Femur (tissue), 1 donor: ENCODE measurements around the gene RFX5.
"Not testable (repeated sequence)": the region's sequence is repeated elsewhere in the genome, so short reads cannot be mapped to it uniquely, and the experiment has no call there.

Source experiments
- DNase-seq: peaks from one replicate; pipeline ENCODE4 v3.0.0-alpha.2; 2017

RFX5 gene

DNA sequence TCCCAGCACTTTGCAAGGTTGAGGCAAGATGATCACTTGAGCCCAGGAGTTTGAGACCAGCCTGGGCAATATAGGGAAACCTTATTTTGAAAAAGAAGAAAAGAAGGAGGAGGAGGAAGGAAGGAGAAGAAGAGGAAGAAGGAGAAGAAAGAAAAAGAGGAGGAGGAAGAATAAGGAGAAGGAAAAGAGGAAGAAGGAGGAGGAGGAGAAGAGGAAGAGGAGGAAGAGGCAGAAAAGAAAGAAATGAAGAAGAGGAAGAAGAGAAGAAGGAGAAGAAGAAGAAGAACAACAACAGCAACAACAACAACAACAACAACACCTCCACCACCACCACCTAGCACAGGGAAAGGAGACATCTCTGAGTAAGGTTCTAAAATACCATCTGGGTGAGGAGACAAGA is 14.8 kb upstream of the RFX5 start:
- no peak for DNase-seq

DNA sequence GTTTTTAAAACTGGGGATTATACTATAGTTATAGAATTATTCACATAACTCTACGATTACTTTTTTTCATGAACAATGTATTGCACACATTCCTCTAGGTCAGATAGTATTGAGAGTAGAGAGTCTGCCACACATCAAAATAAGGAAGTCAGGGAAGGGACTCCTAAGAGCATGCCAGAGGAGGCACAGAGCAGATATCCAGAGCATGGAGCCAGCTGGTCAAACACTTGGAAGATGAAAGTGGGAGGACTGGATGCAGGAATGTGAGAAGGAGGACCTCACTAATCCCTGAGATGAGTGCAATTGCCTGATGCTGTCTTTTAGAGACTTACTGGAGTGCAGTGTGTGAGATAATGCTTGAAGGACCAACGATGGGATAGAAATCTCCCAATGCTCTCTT is 9.6 kb upstream of the RFX5 start:
- DNase-seq: no peak

DNA sequence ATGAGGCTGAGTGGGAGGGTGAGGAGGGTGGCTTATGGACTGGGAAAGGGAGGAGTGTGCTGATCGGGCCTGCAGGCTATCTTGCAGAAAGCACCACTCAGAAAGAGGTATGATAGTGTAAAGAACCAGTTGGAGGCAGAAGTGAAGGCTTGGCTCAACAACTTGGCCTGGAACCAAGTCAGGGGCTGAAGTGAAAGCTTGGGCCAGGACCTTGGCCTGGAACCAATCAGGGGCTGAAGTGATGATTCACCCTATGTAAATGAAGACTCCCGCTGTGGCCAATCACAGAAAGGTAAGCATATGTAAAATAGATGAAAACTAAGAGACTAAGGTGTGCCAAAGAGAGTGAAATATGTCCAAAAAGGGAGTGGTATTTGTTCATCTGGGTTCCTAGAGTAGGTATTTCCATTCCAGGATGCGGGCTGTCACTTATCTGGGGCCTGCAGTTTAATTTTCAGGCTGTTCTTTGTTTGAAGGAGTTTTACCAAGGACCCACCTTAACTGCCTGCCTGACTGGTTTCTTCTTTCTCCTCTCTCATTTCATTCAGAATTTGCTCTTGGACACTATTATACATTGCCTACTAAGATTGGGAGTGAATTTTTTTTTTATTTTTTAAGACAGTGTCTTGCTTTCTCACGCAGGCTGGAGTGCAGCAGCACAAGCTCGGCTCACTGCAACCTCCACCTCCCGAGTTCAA is 5.1 kb upstream of the RFX5 start:
- no peak for DNase-seq

DNA sequence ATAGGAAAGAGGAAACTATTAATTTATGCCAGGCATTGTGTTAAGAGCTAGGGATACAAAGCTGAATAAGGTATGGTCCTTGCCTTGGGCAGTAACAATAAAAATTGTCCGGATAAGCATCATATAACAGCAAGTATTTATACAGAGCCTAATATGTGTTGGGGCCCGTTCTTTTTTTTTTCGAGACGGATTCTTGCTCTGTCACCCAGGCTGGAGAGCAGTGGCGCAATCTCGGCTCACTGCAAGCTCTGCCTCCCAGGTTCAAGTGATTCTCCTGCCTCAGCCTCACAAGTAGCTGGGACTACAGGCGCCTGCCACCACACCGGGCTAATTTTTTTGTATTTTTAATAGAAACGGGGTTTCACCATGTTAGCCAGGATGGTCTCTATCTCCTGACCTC is 3.3 kb upstream of the RFX5 start:
- DNase-seq: not testable (repeated sequence)

DNA sequence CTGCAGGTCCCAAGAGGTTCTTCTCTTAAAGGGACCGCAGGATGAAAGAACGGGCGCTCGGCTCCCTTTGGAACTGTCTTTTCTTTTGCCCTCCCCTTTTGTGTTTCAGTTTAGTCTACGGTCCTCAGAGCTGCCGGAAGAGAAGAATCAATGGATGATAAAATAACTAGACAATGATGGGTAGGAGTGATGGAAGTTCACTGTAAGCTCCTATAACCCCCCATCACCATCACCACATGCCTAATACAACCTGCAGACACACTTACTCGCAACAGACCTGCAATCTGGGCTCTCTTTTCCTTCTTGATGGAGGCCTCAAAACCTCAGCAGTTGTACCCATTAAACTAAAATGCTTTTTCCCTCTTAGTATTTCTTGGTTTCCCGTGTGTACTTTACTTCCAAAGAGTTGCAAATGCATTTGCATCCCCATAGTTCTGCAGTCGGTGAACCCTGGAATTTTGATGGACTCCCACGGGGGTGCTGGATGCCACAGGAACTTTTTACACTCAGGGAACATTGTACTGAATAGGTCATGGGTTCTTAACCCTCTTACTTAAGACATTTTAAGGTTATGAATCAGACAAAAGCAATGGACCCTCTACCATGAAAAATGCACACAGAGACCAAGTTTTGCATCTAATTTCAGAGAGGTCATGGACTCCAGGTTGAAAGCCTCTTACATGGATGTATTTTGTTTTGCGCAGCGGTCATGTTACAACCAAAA is 633 bp upstream of the RFX5 start:
- no peak for DNase-seq

DNA sequence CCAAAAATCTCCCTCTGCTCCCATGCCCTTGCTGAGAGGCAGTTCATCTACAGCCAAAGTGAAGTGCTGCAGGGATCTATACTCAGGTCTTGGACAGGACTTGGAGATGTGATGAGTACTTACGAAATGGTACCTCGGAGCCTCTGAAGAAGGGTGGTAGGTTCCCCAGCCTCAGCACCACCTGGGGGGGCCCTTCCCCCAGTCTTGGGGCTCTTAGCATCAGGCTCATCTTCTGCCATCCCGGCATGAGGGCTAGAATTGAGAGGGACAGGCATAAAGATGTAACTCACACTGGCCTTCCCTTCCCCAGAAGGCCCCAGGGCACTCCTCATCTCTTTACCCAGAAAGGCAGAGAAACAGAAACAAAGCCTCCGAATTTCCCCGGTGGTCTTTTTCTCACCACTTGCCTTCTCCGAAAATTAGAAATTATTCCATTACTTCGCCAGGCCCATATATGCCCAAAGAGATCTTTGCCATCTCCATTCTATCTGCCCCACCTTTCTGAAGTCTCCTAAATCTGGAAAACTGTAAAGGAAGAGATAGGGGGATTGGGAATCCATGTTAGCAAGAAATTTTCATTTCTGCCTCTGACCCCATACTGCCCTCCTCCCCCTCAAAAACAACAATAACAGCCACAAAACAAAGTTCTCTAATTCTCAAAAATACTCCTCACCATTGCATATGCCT is 827 bp downstream of the RFX5 start:
- DNase-seq: no peak

DNA sequence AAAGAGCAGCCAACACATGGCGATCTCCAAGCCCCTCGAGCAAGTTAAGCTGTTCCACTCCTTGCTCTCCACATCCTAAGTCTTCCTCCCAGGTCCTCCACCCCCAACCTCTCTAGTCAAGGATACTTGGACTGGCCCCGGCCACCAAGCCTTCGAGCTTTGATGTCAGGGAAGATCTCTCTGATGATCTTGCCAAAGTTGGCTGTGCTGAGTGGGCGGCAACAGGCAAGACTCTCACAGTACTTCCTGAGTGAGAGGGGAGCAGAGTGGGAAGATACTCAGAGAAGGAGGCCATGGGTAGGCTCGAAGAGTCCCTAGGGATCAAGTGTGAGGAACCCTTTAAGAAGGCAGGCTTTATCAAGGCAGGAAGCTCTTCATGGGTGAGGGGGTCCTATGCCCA is 2.8 kb downstream of the RFX5 start:
- DNase-seq: no peak

DNA sequence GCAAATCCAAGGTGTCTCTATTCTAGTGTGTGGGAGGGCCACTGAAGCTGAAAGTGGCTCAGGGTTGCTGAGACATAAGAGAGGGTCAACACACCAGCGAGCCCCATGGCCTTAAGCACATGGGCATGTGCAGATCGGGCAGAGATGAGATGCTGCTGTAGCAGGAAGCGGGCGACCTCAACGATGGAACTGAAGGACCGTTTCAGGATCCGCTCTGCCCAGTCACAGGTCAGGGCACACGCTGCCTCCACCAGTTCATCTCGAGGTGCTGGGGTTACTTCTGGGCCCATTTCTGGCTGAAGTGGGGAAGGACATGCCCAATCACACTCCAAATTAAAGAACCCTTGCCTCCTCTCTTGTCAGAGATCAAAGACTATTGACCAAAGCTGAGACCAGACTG is 3.5 kb downstream of the RFX5 start:
- DNase-seq: no peak

DNA sequence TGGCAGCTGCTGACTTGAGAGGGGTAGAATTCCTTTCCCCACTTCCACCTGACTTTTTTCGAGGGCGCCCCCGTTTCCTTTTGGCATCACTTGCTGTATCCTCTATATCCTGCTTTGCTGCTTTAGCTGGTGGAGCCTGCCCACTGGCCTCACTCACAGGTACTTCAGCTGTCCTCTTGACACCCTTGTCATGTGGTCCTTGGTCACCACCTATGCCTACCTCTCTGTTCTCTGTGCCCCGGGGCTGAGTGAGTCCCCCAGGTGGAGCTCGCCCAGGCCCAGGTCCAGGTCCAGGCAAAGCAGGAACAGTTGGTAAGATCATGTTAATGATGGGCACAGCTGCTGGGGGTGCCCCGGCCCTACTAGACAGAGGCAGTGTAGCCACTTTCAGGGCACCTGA is 4.5 kb downstream of the RFX5 start:
- DNase-seq: no peak

DNA sequence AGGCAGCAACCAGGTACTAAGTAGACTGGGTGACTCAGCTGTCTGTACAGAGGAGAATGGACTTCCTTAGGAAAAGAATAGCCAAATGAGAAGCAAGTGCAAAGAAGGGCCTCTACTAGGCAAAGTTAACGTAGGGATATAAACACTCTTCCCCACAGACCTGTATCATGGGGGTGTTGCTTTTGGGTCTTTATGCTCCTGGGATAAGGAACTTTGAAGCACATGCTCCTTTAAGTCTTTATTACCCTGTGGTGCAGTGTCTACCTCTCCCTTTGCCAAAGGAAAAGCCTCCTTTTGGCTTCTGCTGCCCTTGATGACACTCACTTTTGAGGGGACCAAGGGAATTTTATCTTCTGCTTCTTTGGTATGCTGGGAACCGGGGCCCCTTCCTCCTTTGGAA is 5.0 kb downstream of the RFX5 start:
- DNase-seq: no peak

DNA sequence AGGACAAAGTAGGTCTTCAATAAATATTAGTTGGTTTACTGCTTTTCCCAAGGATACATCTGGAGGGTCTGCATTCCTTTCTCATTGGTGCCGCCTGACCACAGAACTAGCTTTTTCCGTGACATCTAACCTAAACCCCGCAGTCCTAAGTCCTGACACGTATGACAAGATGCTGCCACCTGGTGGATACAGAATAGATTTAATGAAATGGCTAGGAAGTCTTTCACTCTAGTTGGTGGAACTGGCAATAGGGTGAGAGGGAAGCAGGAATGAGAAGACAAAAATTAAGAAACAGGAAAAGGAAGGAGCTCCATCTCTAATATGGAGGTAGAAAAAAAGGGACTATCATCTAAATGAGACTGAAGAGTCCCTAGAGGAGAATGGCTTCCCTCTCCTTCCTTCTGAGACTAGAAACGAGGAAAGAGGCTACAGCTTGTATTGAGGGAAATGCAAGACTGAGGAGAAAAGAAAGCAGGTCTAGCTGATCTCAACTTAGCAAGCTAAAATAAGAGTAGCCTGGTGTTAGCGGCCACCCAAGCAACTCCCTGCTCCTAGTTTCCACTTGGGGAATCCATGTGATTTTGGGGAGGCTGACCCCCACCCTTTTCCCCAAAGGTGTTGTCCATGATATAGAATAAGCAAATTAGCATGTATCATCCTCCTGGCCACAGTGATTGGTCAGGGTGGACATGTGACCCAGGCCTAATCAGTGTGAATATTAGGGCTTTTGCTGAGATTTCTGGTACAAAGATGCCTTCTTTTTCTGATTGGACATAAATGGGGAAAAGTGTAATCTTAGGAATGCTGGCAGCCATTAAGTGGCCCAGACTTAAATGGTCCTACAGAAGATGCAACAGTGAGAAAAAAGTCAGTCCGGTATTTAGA is 5.9 kb downstream of the RFX5 start:
- peak; percentile 67 for DNase-seq

DNA sequence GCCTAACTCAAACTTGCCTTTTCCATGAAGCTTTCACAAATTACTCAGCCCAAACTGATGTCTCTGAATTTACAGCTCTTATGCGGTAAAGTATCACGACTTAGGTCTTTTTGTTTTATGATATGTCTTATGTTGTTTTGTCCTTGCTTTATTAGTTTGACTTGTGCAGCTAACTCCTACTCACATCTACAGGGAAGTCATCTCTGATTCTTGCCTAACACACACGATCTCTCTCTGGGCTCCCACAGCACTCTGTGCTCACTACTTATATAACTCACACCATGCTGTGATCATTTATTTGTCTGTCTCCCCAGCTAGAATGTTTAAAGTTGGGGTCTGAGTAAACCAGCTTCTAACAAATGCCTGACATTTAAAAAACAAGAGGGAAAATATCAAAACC is 10.5 kb downstream of the RFX5 start:
- DNase-seq: no peak

DNA sequence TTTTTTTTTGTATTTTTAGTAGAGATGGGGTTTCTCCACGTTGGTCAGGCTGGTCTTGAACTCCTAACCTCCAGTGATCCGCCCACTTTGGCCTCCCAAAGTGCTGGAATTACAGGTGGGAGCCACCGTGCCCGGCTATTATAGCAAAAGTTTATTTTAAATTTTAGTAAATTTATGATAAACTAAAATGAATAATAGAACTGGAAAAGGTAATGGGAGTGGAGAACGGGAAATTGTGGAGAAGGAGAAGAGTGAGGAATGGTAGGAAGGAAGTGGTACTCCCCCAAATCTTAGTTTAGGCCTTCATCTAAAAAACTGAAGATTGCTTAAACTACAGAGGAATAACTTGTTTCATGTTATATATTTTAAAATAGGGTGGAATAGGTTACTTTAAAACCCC is 12.2 kb downstream of the RFX5 start:
- no peak for DNase-seq

DNA sequence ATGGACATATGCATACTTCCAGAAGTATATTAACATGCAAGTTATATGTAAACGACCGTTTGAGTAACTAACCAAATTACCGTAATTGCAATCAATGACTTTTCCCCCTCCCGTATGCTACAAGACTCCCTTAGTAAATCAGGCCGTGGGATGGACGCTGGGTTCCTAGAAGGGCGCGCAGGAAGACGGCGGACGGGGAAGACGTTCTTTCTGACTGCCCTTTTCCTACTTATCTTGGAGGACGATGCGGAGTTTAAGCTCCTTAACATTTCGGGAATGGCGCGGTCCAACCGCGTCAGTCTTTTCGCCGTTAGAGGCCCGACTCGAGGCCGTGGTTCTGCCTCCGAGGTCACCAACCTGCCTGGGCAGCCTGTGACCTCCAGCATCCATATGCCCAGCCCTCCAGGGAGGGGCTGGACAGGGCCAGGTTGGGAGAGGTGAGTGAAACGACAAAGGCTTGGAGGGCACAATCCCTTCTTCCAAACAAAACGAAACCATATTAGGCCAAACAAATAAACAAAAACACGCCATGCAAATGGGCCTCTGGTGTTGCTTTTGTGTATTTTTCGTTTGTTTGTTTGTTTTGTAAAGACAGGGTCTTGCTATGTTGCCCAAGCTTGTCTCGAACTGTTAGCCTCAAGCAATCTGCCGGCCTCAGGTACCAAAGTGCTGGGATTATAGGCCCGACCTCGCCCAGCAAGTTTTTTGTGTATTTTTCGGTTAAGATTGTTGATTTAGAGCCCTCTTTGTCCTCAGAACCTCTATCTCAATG is 19.0 kb downstream of the RFX5 start:
- DNase-seq: no peak

DNA sequence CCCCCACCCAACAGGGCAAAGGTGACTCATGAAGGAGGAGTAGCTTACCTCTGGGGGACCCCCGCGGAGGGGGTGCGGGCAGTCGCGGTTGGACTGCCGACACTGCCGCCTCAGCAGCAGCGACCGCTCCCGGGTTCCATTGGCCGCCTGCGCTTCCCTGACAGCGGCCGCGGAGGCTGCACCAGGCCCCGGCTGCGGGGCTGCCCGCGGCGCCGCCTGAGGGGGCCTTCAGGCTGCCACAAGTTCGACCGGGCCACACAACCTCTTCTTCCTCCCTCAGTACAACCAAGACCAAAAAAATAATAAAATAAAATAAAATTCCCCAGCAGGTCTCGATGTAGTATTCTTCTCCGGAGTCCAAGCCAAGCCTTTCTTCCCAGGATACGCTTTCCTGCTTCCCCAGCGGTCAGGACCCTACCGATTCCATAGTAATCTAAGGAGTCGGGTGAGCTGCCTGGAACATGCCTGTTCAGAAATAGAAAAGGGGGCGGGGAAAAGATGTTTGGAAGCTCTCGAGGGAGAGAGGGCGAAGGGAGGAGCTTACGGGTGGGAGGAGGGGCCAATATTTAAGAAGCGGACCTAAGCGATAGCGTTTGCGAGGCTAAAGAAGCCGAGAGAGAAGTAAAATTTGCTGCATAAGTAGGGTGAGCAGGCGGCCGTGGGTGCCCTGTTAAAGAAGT is 19.7 kb downstream of the RFX5 start, which contains the start of gene PI4KB:
Gene PI4KB, minus strand, starts transcription at position 194 of the 680 bp plus-strand sequence. CDS start 10,935 bp downstream, outside the sequence.
- DNase-seq: peak; percentile 97

DNA sequence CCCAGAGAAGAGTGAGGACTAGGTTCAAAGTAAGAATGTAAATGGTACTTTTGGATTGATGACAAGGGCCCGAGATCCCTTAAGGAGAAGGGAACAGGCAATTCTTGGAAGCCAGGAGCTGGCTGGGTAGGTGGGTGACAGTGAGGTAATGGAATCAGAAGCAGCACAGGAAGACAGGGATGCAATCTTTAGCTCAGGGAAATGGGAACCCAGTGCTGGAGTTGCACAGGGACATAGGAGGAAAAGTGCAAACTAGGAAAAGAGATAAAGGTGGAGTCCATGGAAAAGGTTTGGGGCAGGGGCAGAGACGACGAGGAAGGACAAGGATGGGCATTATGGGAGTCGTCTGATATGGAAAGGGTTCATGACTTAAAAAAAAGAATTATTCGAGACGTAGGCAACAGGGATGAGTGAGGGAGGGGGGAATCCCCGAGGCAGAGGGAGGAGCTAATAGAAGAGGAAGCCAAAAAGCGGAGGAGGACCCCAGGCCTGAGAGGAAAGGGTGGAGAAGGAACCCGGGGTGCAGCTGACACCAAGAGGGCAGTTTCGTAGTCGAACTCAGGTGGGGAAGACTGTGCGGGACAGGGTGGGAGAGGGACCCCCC is 20.3 kb downstream of the RFX5 start:
- peak; percentile 75 for DNase-seq

DNA sequence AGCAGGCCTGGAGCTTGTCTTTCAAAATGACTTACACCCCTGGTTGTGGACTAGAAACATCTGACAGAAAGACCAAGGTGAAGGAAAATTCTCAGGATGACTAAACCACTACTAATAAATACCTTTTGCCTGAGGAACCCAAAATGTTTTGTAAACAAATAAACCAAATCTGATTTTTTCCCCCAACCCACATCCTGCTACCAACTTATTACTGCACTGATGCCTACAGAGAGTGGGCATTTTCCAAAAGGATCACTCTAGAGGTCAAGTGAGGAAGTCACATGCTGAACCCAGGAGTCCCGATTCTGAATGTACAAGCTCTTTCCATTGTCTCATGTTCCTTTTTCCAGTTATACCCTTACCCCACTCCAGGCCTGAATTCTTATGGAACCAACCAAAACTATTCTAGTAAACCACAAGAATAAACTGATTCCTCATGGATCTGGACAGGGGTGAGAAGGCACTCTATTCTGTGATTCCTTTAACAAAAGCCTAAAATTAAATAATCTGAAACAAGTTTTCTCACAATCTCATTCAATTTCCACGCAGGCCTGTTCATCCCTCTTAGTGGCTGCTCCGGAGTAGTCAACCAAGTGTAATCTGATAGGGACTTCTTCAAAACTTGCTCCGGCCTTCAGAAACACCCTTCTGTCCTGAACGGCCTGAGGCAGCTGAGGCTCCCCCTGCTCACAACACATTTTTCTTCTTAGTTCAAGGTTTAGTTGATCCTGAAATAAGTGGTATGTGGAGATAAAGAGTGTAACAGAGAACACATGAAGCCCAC is 21.2 kb downstream of the RFX5 start:
- no peak for DNase-seq

DNA sequence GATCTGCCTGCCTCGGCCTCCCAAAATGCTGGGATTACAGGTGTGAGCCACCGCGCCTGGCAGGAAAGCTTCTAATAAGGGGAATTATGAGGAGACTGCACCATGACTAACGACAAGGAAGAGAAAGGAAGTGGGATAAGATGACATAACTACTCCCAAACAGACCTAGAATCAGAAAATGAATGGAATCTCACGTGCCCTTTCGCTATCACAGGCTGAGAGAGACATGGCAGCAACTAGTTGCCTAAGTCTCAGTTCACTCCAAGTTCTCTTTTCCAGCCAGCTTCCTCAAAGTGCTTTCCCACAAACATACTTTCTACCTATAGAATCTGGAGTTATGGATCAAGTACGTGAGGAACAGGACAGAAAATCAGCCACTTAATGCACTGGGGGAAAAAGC is 21.8 kb downstream of the RFX5 start:
- DNase-seq: no peak

DNA sequence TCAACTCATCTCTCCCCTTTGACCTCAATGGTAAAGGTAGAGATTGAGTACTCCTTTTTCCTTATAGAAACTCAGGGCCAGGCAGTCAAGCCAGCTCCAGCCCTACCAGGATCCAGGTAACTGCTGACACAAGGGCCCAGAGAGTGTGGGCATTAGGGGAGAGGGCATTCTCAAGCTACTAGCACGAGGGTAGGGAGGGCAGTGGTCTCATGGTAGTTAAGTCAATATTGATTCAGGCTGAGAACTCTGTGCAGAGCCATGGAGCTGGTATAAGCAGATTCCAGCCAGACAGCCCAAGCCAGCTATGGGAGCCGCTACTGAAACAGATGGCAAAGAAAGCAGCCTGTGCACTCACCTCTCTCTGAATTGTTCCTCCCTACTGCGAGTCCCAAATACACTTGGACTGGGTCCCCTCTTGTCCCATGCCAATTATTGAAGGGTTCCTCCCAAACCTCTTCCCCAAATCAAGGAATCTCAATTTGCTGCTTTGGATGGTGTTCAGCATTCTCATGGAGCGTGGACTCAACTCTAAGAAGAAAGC is 22.6 kb downstream of the RFX5 start:
- DNase-seq: no peak

DNA sequence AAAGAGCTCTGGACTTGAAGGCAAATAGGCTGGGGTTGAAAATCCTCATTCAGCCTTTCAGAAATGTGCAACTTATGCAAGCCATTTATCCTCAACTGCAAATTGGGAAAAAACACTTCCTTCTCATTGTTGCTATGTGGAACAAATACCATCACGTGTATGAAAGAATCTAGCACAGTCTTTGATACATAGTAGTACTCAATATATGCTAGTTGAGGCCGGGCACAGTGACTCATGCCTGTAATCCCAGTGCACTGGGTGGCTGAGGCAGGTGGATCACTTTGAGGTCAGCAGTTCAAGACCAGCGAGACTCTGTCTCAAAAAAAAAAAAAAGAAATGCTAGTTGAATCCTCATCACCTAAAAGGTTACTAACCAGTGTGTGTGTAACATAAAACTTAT is 28.1 kb downstream of the RFX5 start:
- no peak for DNase-seq
